Fibroblast of lung (primary cell): ENCODE measurements around the gene CD6. TPM values are rescaled to one million over a fixed set of nuclear protein-coding genes. Genes with fewer than 3 reads are reported as not detected.

ENCODE experiments used
- DNase-seq, 2 donors: peaks; one replicate each; pipeline versions ENCODE4 v3.0.0 to v3.0.0-alpha.2; 2010; ENCODE audit warnings: low read depth in 2 of 2
- H2AFZ ChIP-seq: 2 replicates; pipeline ENCODE4 v1.5.1; 2012; ENCODE audit warnings: low read length, control low read depth, inconsistent platforms
- H3K27ac ChIP-seq: 2 replicates; pipeline ENCODE4 v1.5.1; 2011; ENCODE audit warnings: low read length, control low read depth; ENCODE audit not compliant: insufficient read depth
- H3K27me3 ChIP-seq: 2 replicates; pipeline ENCODE4 v1.5.1; 2011; ENCODE audit warnings: mild to moderate bottlenecking, low read length; ENCODE audit not compliant: control insufficient read depth, insufficient read depth
- H3K36me3 ChIP-seq: 2 replicates; pipeline ENCODE4 v1.5.1; 2011; ENCODE audit warnings: low read length; ENCODE audit not compliant: control insufficient read depth, insufficient read depth
- H3K4me1 ChIP-seq: 2 replicates; pipeline ENCODE4 v1.5.1; 2011; ENCODE audit warnings: low read length; ENCODE audit not compliant: control insufficient read depth, insufficient read depth; ENCODE audit errors: extremely low read depth
- H3K4me2 ChIP-seq: 2 replicates; pipeline ENCODE4 v1.5.1; 2011; ENCODE audit warnings: low read length, control low read depth; ENCODE audit not compliant: insufficient read depth; ENCODE audit errors: extremely low read depth
- H3K4me3 ChIP-seq, 4 experiments: fragments of 200-600 bp in 1 of 4; sonication (generic) in 1 of 4; replicated peaks in 1 of 4; 2 replicates each; pipeline ENCODE4 v1.5.1; 2011 to 2016; ENCODE audit warnings: low read length in 4 of 4, low read depth in 3 of 4, mild to moderate bottlenecking in 3 of 4, control low read depth in 2 of 4, inconsistent platforms in 1 of 4, mixed read lengths in 1 of 4; ENCODE audit not compliant: insufficient read depth in 1 of 4; ENCODE audit errors: control extremely low read depth in 1 of 4
- H3K79me2 ChIP-seq: 2 replicates; pipeline ENCODE4 v1.5.1; 2012; ENCODE audit warnings: mild to moderate bottlenecking, low read length, inconsistent platforms; ENCODE audit not compliant: control insufficient read depth, insufficient read depth
- H3K9ac ChIP-seq: 2 replicates; pipeline ENCODE4 v1.5.1; 2011; ENCODE audit warnings: mild to moderate bottlenecking, low read length, control low read depth; ENCODE audit not compliant: insufficient read depth
- H3K9me3 ChIP-seq: 2 replicates; pipeline ENCODE4 v1.5.1; 2012; ENCODE audit warnings: low read depth, low read length; ENCODE audit not compliant: control insufficient read depth, insufficient read depth
- H4K20me1 ChIP-seq: 2 replicates; pipeline ENCODE4 v1.5.1; 2011; ENCODE audit warnings: low read length; ENCODE audit not compliant: control insufficient read depth, insufficient read depth; ENCODE audit errors: extremely low read depth
- EZH2 ChIP-seq: IDR thresholded peaks from 2 replicates; pipeline ENCODE4 v1.5.1; 2012; ENCODE audit warnings: low read length, control low read depth, mild to moderate bottlenecking; ENCODE audit errors: missing control alignments
- polyA plus RNA-seq, 2 donors: library from polyadenylated mRNA; depleted of rRNA in 1 of 2; stranded (reverse) in 1 of 2; unstranded in 1 of 2; fragments of >200 nt; gene quantifications; 2 replicates each; pipeline ENCODE4 v1.2.1, GENCODE V29; 2011 to 2012; ENCODE audit warnings: missing spikeins in 1 of 2
- total RNA-seq: library from RNA; depleted of rRNA; stranded (reverse); fragments of >200 nt; gene quantifications from 2 replicates; pipeline ENCODE4 v1.2.1, GENCODE V29; 2014
- TF ChIP-seq, protein P1 (sequence below), 2 donors: IDR thresholded peaks in 1 of 2; conservative IDR thresholded peaks in 1 of 2; 1 replicate in 1 of 2; 2 replicates in 1 of 2; pipeline ENCODE4 v1.5.1; 2011 to 2012; ENCODE audit warnings: low read length in 2 of 2, control low read depth in 1 of 2, inconsistent platforms in 1 of 2, low read depth in 1 of 2, mild to moderate bottlenecking in 1 of 2

Gene CD6
- total and polyA plus RNA-seq, 2 donors (not counting 1 experiment from before 2014, with no cell fraction given): not detected

DNA sequence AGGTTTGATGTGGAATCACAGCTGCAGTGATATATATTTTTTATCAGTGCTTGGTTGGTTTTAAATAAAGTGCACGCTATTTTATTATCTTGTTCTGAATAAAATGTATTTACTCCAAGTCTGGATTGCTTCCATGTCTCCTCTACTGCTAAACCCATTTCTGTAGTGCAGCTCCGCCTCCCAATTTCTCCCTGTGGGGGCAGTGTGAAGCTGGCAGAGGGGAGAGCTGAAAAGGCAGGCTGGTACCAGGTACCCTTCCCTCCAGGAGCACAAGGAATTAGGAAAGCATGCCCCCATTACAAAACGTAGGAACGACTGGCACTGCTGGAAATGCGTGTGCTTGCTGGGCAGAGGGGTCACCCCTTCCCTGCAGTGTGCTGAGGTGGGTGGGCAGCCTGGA lies 48.2 kb upstream of the CD6 start:
- Histone ChIP-seq H3K4me2 (no peak overlapping the region), H3K9ac (no peak overlapping the region), H3K79me2 (peaks cover 8% of the 10 kb centered on the region), H3K4me3 (no peak overlapping the region), H3K36me3 (peaks cover 15% of the 10 kb centered on the region), H3K9me3 (no peaks in the 10 kb centered on the region), H4K20me1 (no peaks in the 10 kb centered on the region), H3K27ac (no peak overlapping the region), H3K27me3 (no peaks in the 10 kb centered on the region), H3K4me1 (peaks cover 14% of the 10 kb centered on the region), H2AFZ (no peak overlapping the region)
- no peak for TF ChIP-seq EZH2
- TF ChIP-seq, protein P1, sequence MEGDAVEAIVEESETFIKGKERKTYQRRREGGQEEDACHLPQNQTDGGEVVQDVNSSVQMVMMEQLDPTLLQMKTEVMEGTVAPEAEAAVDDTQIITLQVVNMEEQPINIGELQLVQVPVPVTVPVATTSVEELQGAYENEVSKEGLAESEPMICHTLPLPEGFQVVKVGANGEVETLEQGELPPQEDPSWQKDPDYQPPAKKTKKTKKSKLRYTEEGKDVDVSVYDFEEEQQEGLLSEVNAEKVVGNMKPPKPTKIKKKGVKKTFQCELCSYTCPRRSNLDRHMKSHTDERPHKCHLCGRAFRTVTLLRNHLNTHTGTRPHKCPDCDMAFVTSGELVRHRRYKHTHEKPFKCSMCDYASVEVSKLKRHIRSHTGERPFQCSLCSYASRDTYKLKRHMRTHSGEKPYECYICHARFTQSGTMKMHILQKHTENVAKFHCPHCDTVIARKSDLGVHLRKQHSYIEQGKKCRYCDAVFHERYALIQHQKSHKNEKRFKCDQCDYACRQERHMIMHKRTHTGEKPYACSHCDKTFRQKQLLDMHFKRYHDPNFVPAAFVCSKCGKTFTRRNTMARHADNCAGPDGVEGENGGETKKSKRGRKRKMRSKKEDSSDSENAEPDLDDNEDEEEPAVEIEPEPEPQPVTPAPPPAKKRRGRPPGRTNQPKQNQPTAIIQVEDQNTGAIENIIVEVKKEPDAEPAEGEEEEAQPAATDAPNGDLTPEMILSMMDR (conservative IDR thresholded peaks at IDR 0.05 in 1 of 2, IDR thresholded peaks at IDR 0.05 in 1 of 2; ENCODE audit: low read depth in 1 of 2, low read length in 2 of 2): no peak
- DNase-seq: no peak

DNA sequence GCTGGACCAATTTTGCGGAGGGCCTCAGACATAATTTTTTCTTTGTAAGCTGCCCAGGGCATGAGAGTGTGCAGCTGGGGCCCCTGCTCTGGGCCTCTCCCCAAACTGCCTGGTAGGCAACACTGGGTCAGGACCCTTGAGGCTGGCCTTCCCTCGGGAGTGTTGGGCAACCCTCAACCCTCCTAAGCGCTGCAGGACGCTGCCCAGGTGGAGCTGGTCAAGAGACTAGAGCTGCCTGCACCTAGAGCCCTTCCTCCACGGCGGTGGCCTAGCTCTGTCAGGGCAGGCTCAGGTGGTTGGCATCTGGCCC lies 47.7 kb upstream of the CD6 start:
- DNase-seq: no peak
- H4K20me1 ChIP-seq: no peaks in the 10 kb centered on the region
- peaks cover 13% of the 10 kb centered on the region for H3K4me1 ChIP-seq
- H3K9me3 ChIP-seq: no peaks in the 10 kb centered on the region
- no peak overlapping the region for H3K9ac ChIP-seq
- peak overlapping the region; percentile 76 for H3K4me2 ChIP-seq
- H3K4me3 ChIP-seq: peak overlapping the region in 1 of 4 experiments; percentile 77
- H3K27ac ChIP-seq: no peak overlapping the region
- no peak overlapping the region for H2AFZ ChIP-seq
- H3K36me3 ChIP-seq: peaks cover 15% of the 10 kb centered on the region
- TF ChIP-seq, protein P1 (conservative IDR thresholded peaks at IDR 0.05 in 1 of 2, IDR thresholded peaks at IDR 0.05 in 1 of 2; ENCODE audit: low read depth in 1 of 2, low read length in 2 of 2): no peak
- TF ChIP-seq EZH2: no peak
- peaks cover 5% of the 10 kb centered on the region for H3K79me2 ChIP-seq
- H3K27me3 ChIP-seq: no peaks in the 10 kb centered on the region

DNA sequence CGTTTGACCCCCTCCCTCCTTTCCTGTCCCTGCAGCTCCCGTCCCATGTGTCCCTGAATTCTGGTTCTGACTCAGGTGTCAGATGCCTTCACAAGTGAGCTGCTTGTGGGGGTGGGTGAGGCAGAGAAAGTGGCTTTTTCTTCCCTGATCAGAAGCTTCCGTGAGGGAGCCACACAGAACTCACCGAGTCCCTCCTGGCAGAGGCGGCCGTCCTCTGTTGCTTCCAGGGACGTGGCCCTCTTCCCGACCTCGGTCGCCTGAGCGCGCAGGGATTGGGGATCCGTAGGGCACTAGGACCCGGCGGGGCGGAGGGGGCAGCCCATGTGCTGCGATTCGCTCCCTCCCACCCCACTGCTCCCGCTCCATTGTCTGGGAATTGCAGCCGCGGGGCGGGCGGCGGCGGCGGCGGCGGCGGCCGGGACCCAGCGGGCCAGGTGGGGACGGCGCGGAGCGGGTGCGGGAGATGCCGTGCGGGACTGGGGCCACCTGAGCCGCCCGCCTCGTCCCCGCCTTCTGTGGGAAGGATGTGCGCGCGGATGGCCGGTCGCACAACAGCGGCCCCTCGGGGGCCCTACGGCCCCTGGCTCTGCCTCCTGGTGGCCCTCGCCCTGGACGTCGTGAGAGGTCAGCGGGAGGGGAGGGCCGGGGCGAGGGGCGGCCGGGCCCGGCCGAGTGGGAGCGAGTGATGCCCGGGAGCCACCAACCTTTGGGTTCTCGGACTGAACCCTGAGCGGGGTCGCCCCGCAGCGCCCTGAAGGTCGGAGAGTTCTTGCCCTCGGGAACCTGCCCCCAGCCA lies 47.2 kb upstream of the CD6 start, which contains the start of gene TMEM132A:
Gene TMEM132A, plus strand, starts transcription at position 351 of the 796 bp plus-strand sequence. Its CDS starts 174 bp downstream, at position 525.
- Histone ChIP-seq H3K79me2 (peaks cover 2% of the 10 kb centered on the region), H3K36me3 (peaks cover 15% of the 10 kb centered on the region), H3K27ac (no peak within 1 kb of the TSS), H2AFZ (peak within 1 kb of the TSS; percentile 67), H4K20me1 (no peaks in the 10 kb centered on the region), H3K4me1 (peaks cover 8% of the 10 kb centered on the region), H3K4me2 (peak within 1 kb of the TSS; percentile 76), H3K9ac (peak within 1 kb of the TSS; percentile 65), H3K9me3 (no peaks in the 10 kb centered on the region), H3K27me3 (no peaks in the 10 kb centered on the region), H3K4me3 (peak within 1 kb of the TSS; percentile 34 to 77 (median 62))
- peak; percentile 61 to 73 for DNase-seq
- TF ChIP-seq, protein P1 (conservative IDR thresholded peaks at IDR 0.05 in 1 of 2, IDR thresholded peaks at IDR 0.05 in 1 of 2; ENCODE audit: low read depth in 1 of 2, low read length in 2 of 2): no peak
- TF ChIP-seq EZH2: no peak
